Measurements from ENCODE around the gene ATP8A2.

- TF ChIP-seq, protein P1, sequence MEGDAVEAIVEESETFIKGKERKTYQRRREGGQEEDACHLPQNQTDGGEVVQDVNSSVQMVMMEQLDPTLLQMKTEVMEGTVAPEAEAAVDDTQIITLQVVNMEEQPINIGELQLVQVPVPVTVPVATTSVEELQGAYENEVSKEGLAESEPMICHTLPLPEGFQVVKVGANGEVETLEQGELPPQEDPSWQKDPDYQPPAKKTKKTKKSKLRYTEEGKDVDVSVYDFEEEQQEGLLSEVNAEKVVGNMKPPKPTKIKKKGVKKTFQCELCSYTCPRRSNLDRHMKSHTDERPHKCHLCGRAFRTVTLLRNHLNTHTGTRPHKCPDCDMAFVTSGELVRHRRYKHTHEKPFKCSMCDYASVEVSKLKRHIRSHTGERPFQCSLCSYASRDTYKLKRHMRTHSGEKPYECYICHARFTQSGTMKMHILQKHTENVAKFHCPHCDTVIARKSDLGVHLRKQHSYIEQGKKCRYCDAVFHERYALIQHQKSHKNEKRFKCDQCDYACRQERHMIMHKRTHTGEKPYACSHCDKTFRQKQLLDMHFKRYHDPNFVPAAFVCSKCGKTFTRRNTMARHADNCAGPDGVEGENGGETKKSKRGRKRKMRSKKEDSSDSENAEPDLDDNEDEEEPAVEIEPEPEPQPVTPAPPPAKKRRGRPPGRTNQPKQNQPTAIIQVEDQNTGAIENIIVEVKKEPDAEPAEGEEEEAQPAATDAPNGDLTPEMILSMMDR (IDR thresholded peaks at IDR 0.05) = no peak
- TF ChIP-seq ZFX (IDR thresholded peaks at IDR 0.05; ENCODE audit: borderline replicate concordance) = no peak
Observed at GRCh38 chr13:25354377-25354776, 17.4 kb upstream of the ATP8A2 start.

Measured in 22Rv1 (cell line).